Fibroblast of villous mesenchyme (primary cell): ENCODE data around the gene NAGPA. TPM values are rescaled to one million over a fixed set of nuclear protein-coding genes. Genes with fewer than 3 reads are reported as not detected.

Source experiments
- DNase-seq: peaks from one replicate; pipeline ENCODE4 v3.0.0-alpha.2; 2010; ENCODE audit warnings: low read depth
- H3K4me3 ChIP-seq: 2 replicates; pipeline ENCODE4 v1.5.1; 2011; ENCODE audit warnings: low read depth, mild to moderate bottlenecking, low read length
- CTCF ChIP-seq: IDR thresholded peaks from 2 replicates; pipeline ENCODE4 v1.5.1; 2012; ENCODE audit warnings: low read depth, mild to moderate bottlenecking, low read length; ENCODE audit not compliant: insufficient read depth
- total RNA-seq: library from RNA; depleted of rRNA; stranded (reverse); fragments of >200 nt; gene quantifications from 2 replicates; pipeline ENCODE4 v1.2.3, GENCODE V29; 2012

NAGPA gene
- total RNA-seq, 1 donor: 17.3 TPM

GRCh38 chr16:5011637-5012036 is 22.1 kb downstream of the NAGPA start:
- DNase-seq: no peak
- H3K4me3 ChIP-seq: no peak overlapping the region
- TF ChIP-seq CTCF: no peak

- H3K4me3 ChIP-seq: no peak overlapping the region
- TF ChIP-seq CTCF: no peak
- no peak for DNase-seq
These were observed 23.0 kb downstream of the NAGPA start for GRCh38 chr16:5010576-5011329.

- no peak overlapping the region for H3K4me3 ChIP-seq
- no peak for DNase-seq
- TF ChIP-seq CTCF: no peak
These were observed 25.4 kb downstream of the NAGPA start for GRCh38 chr16:5008311-5008731.

GRCh38 chr16:5007256-5007655 is 26.5 kb downstream of the NAGPA start:
- no peak for TF ChIP-seq CTCF
- no peak for DNase-seq
- H3K4me3 ChIP-seq: no peak overlapping the region

- no peak overlapping the region for H3K4me3 ChIP-seq
- DNase-seq: no peak
- TF ChIP-seq CTCF: no peak
These were observed 27.2 kb downstream of the NAGPA start for GRCh38 chr16:5006348-5007193.

GRCh38 chr16:5005916-5006315 is 27.8 kb downstream of the NAGPA start:
- H3K4me3 ChIP-seq: no peak overlapping the region
- TF ChIP-seq CTCF: no peak
- DNase-seq: no peak
